Measurements from ENCODE around the gene OR4D6. TPM values are rescaled to one million over a fixed set of nuclear protein-coding genes. Genes with fewer than 3 reads are reported as not detected.

Gene OR4D6
- total RNA-seq: not detected in 2 replicates

DNA sequence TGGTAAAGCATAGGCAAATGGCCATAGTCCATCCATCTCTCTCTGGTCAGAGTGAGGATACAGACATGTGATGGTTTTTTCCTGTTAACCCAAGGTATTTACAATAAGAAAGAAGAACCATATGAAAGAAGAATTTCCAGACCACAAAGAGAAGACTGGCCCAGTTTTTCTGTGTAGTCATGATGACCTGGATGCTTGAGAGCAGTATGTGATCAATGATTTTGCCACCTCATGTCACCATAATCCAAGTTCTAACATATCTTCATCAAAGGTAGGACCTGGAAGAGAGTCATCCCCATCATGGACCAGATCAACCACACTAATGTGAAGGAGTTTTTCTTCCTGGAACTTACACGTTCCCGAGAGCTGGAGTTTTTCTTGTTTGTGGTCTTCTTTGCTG is at the start of gene OR4D6:
Gene OR4D6 (plus strand): TSS at position 301 of the 400 bp plus-strand sequence. CDS start 0 bp downstream, at position 301.

DNA sequence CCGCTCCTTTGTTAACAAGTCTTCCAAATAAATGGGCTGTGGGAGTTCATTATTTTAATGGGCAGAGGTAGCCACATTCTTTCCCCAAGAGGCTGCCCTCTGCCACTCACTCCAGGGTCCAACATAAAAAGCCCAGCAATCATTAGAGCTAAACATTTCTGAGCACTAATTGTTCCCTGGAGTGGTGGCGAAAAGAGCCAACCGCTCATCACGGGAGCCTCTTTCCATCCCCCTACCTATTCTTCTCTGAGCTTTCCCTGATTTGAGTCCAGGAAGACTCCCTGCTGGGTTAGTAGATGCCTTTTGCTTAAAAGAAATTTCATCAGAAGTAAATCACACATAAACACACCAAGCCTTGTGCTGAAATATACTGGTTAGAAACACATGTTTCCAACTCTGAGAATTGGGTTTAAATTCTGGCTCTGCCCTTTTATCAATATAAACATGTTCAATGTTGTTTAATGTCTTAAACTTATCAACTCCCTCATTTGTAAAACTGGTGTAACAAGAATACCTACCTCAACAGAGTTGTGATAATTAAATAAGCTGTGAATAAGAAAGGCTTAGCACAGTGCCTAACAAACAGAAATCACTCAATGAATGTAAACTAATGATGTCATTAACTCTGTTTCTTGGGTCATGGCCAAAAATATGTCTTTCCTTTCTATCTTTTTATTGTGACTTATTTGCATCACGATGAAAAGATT is 30.2 kb upstream of the OR4D6 start, which contains the start of gene OR5A2:
Gene OR5A2 (minus strand): TSS at position 53 of the 707 bp plus-strand sequence. CDS start 3,460 bp downstream, outside the sequence.

DNA sequence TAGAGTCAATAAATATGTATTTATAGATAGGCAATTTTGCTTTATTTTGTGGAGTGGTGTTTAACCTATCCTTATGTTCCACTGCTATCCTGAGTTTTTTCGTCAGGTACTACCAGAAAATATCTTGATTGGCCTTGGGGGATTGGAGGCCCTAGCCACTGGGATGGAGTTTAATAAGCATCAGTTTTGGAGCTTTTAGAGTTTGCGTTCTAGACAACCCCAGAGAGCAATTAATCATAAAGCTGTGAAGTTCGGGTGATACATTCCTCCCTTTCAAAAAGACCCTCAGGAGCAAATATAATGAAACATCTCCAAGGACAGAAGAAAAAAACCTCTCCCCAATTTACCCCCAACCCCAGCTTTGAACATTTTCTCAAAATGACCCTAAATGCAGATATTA is 20.6 kb upstream of the OR4D6 start, which contains the start of gene OR5A1:
Gene OR5A1 (plus strand): TSS at position 301 of the 400 bp plus-strand sequence. CDS start 6,700 bp downstream, outside the sequence.

DNA sequence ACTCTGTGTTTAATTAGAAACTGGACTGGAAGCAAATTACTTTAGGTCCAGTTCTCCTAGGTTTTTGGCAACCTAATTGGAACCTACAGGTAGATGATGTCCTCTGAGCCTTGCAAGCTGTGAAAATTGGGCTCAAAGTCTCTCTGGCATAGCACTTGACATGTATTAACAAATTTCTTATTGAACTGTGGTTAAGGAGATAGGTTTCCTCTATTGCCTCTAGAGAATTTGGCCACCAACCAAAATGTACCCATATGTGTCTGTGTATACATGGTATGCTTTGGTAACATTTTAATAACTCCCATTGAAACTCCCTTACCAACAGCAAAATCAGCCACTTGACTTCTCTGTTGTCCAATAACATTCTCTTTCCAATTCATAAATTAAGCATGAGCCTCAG is 16.3 kb downstream of the OR4D6 start, which contains the start of gene OR4D10:
Gene OR4D10 (plus strand): TSS at position 301 of the 400 bp plus-strand sequence. CDS start 4,115 bp downstream, outside the sequence.

DNA sequence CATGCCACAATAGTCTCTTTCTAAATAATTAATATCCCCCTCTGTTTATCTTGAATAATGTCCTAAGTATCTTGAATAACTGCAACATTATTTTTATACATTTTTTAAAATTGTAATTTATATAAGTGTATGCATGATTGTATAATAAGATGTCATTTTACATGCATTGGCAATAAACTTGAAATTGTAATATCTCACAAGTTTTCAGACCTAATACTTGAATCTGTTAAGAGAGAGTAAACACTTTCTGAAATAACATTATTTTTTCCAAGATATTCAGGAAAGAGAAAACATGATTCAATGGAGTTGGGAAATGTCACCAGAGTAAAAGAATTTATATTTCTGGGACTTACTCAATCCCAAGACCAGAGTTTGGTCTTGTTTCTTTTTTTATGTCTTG is 46.5 kb downstream of the OR4D6 start, which contains the start of gene OR4D11:
Gene OR4D11 (plus strand): TSS at position 301 of the 400 bp plus-strand sequence. CDS start 0 bp downstream, at position 301.

Other genes starting within 250 kb of the OR4D6 start
- gene MPEG1, start 244.0 kb upstream of the OR4D6 start, total RNA-seq: under 0.01 TPM in 1 of 2 replicates, not detected in the other
- gene OR5AN1, start 98.1 kb upstream of the OR4D6 start, total RNA-seq: not detected in 2 replicates
- not detected in 2 replicates for gene OR5A2, start 30.5 kb upstream of the OR4D6 start, total RNA-seq
- gene OR5A1, start 20.5 kb upstream of the OR4D6 start, total RNA-seq: not detected in 2 replicates
- gene OR4D10, start 16.4 kb downstream of the OR4D6 start, total RNA-seq: not detected in 2 replicates
- not detected in 2 replicates for gene OR4D11, start 46.6 kb downstream of the OR4D6 start, total RNA-seq
- not detected in 2 replicates for gene OR4D9, start 54.6 kb downstream of the OR4D6 start, total RNA-seq
- 35.0 and 40.8 TPM in 2 replicates for gene OSBP, start 158.8 kb downstream of the OR4D6 start, total RNA-seq
- gene PATL1, start 212.1 kb downstream of the OR4D6 start, total RNA-seq: 5.3 and 7.3 TPM in 2 replicates